UCSD-AML1 (cell line): ENCODE measurements around the gene COX4I1.
"Not testable (repeated sequence)": the region's sequence is repeated elsewhere in the genome, so short reads cannot be mapped to it uniquely, and the experiment has no call there.

ENCODE experiments used
- DNase-seq: peaks from one replicate; lab custom pipeline; 2025; ENCODE audit not compliant: unreplicated experiment; lab: John Stamatoyannopoulos, UW

Gene COX4I1

DNA sequence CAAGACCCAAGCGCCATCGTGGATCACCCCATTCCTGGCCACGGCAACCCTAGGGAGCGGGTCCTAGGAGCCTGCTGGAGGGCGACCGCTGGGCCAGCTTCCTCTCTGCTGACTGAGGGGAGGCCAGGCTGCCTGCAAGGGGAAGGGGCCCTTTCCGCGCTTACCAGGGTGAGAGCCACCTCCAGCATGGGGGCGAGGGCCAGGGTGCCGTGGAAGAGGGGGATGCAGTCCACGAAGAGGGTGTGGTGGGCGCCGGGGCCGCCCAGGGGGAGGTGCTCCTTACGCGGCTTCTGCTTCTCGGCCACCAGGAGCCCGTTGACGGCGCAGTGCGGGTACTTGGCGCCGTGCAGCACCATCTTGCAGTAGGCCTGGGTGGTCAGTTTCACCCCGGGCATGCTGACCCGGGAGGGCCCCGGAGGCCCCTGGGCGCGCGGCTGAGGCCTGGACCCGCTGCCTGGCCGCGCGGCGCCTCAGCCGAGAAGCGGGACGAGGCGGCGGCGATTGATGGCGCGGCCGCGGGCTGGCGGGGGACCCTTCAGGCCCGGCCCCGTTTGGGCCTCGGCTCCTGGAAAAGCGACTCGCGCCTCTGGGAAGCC is 496 bp upstream of the COX4I1 start:
- DNase-seq: peak; percentile 50

DNA sequence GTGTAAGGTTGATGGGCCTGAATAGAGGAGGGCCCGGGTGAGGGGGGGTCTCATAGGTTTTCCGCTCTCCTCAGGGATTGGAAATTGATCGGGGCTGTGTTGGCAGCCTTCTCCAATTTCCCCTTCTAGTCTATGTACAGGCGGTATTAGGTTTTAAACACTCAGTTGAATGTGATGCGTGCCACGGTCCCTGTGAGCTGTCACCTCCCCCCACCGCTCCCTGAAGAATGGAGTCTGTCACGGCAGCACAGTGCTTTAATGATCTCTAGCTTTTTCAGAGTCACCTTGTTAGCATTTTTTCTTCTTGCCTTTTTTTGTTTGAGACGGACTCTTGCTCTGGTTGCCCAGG is 800 bp downstream of the COX4I1 start:
- DNase-seq: no peak

DNA sequence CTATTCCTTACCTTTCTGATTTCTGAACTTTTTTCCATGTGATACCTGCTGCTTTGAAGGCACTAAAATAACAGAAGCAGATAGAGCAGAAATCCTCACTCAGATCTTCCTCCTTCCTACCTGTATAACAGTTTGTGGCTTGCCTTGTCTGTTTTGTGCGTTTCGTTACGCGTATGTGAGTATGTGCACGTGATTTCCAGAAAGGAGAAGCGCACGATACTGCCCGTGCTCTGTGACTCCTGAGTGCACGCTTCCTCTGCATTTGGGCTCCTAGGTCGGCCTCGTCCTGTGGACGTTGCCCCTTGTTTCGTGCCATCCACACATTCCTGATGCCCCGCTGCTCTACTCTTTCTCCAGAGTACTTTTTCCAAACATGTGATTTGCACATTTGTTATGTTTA is 4.1 kb downstream of the COX4I1 start:
- no peak for DNase-seq

DNA sequence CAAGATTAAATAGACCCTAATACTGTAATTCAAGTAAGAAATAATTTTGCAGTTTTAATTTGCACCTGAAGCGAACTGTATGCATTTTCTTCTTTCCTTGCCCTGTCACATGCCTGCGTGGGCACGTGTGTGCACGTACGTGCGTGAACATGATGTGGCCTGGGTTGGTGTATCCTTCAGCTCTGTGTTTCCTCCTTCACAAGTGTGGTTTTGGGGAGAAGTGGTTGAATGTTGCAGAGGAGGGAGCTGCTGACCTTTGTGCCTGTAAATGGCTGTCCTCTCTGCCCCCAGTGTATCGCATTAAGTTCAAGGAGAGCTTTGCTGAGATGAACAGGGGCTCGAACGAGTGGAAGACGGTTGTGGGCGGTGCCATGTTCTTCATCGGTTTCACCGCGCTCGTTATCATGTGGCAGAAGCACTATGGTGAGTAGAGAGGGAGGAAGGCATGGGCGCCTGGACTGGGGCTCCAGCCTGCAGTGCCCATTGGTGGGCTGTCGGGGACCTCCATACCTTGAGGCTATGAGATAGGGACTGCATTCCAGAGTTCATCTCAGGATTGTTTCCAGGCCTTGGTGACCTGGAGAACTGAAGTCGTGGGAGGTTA is 6.0 kb downstream of the COX4I1 start:
- DNase-seq: no peak

DNA sequence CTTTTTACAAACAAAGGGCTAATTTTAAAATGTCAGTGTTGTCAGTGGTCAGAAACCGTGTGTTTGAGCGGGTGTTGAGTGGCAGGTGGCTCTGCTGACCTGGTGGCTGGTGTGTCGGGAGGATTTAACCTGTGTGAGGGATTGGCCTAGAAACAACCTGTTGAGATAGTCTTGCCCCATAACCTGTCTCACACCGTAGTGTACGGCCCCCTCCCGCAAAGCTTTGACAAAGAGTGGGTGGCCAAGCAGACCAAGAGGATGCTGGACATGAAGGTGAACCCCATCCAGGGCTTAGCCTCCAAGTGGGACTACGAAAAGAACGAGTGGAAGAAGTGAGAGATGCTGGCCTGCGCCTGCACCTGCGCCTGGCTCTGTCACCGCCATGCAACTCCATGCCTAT is 7.0 kb downstream of the COX4I1 start:
- no peak for DNase-seq

DNA sequence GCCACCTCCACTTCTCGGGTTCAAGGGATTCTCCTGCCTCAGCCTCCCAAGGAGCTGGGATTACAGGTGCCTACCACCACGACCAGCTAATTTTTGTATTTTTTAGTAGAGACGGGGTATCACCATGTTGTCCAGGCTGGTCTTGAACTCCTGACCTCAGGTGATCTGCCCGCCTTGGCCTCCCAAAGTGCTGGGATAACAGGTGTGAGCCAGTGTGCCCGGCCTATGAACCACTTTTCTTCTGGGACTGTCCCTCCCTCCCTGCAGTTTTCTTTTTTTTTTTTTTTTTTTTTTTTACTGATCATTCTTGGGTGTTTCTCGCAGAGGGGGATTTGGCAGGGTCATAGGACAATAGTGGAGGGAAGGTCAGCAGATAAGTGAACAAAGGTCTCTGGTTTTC is 7.8 kb downstream of the COX4I1 start:
- DNase-seq: not testable (repeated sequence)

DNA sequence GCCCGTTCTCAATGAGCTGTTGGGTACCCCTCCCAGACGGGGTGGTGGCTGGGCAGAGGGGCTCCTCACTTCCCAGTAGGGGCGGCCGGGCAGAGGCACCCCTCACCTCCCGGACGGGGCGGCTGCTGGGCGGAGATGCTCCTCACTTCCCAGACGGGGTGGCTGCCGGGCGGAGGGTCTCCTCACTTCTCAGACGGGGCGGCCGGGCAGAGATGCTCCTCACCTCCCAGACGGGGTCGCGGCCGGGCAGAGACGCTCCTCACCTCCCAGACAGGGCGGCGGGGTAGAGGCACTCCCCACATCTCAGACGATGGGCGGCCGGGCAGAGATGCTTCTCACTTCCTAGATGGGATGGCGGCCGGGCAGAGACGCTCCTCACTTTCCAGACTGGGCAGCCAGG is 8.6 kb downstream of the COX4I1 start:
- not testable (repeated sequence) for DNase-seq

DNA sequence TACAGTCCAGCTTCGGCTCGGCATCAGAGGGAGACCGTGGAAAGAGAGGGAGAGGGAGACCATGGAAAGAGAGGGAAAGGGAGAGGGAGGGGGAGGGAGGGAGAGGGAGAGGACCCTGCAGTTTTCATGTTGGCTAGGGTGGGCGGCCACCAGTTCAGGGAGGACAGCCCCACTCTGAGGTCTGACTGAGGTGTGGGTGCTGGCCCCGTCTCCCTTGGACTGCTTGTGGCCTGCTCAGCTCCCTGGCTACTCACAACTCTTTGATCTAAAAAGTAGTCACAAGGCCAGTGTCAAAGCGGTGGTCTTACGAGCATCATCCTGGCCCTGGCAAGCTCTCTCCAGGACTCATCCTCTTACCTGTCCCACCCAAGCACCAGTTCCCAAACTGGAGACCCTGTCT is 9.4 kb downstream of the COX4I1 start:
- no peak for DNase-seq

DNA sequence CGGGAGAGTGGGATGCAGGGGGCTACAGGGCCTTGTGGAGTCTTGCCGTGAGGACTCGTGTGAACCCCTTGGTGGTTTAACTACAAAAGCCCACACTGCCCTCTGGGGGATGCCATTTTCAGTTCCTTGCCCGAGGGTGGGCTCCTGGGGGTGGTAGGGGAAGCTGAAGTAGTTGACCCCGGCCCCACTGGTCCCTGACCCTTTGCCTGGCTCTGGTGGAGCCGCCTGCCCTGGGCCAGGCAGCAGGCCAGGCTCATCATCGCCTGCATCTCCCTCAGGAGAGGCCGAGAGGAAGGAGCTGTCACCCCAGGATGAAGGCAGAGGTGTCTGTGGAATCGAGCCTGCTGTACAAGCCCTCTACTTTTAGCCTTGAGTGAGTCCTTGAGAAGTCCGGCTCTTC is 10.2 kb downstream of the COX4I1 start:
- DNase-seq: no peak

DNA sequence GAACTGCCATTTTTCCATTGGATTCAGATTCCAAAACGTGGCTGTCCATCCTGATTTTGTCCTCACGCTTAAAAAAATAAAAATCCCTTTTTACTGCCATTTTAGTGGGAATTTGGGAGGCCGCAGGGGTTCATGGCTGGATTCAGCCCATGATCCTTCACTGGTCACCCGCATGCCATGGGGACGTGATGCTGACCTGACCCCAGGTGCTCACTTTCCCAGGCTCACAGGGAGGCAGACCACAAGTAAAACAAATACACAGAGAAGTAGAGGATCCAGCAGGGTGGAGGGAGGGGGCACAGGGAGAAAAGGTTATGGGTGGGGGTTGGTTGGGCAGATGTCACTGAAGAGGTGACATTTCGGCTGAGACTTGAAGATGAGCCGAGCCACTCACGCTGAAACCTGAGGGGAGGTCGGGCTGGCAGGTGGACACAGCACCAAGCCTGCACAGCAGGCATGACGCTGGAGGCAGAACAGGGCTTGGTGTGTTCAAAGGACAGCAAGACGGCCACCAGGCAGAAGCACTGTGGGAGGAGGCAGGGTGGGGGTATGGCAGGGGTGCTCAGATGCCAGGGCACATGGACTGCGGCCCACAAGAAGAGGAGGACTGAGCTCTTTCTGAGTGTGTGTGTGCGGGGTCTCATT is 10.7 kb downstream of the COX4I1 start:
- DNase-seq: no peak

DNA sequence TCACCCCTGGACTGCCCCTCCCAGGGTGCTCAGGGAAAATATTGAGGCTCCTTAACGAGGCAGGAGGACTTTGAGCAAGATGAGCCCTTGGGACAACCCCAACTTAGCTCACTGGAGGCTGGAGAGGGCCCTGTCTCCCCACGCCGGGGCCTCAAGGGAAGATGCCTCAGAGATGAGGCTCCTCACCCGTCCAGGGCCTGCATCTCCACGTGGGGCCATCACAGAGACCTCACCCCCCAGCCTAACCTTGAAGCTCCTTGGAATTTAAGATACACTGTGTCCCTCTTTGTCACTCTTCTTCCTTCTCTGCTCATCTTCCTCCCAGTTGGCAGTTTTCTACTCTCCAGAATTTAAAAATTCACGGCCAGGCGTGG is 11.2 kb downstream of the COX4I1 start:
- DNase-seq: no peak

DNA sequence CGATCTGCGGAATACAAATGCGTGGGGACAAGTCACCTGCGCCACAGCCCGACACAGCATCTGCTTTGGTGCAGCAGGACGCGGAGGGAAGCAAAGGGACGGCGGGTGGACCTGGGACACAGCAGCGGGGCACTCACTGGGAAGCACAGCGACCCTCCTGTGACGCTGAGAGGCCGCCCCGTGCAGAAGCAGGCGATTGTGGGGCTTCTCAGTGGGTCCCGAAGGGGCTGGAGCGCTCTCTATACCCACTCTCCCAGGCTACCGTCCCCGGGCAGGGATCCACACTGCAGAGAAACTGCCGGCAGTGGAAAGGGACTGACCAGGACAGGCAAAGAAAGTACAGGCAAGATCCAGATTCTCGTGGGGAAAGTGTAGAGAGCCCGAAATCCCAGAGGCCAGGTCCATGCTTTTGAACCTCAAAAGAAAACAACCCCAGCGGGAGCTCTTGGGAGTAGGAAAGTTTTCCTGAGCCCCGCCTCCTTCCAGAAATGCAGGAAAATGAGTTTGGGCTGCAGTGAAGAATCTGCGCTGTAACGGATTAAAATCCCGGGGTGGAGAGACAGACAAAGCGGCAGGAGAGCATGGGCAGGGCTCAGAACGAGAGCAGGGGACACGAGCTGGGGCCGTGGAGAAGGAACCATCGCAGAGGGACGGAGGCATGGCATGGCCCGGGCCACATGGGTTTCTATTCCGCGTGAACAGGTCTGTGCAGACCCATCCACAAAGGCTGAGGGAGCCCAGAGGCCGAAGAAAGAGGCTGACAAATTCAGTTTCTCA is 12.7 kb downstream of the COX4I1 start:
- DNase-seq: no peak

DNA sequence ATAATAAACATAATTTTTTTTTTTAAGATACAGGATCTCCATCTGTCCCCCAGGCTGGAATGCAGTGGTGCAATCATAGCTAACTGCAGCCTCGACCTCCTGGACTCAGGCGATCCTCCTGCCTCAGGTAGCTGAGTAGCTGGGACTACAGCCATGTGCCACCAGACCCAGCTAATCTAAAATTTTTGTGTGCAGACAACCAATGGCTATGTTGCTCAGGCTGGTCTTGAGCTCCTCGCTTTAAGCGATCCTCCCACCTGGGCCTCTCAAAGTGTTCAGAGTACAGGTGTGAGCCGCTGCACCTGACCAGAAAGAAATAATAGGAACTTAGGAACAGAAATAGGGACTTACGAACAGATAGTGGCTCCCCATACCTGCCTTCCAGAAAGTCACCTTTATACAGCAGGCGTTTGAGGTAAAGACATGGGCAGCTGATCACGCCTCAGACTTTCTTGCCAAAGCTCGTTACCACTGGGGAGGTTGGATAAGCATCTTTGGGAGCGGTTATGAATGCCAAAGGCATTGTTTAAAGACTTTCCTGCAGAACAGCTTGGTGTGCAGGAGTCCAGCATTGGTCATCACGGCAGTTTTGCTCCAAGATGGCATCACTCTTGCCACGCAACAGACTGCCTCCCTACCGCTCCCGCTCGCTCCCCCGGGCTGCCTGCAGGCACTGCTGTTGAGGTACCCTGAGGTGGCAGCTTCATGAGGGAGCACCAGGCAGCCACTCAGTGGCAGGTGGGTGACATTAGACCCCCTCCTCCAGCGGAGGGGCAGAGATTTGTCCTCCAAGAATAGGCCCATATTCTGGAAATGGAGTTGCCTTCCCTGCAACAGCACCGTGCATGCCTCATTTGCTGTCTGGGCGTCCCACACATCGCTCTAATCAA is 13.6 kb downstream of the COX4I1 start:
- DNase-seq: no peak

DNA sequence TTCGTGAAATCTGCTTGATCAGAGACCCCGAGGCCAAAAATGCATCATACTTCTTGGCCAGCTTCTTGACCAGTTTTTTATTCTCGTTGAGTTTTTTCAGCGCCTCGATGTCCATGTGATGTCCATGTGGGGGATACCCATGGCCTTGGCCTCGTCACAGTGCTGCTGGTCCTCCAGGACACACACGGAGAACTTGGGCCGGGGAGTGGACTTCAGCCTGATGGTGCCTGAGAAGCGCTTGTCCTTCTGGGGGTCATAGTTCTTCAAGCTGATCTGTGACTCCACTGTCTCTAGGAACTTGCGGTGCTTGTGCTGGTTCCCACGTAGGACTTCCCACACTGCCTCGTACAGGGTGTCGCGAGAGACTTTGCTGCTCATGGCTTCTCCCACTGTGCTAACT is 16.7 kb downstream of the COX4I1 start:
- DNase-seq: no peak

DNA sequence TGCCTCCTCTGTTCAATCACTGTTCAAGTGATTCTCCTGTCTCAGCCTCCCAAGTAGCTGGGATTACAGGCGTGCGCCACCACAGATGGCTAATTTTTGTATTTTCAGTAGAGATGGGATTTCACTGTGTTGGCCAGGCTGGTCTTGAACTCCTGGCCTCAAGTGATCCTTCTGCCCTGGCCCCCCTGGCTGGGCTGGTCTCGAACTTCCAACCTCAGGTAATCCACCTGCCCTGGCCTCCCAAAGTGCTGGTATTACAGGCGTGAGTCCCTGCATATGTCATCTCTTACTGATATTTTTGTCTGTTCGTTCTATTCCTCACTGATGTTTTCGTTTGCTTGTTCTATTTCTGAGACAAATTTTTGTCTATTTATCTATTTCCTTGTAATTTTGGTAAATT is 17.7 kb downstream of the COX4I1 start:
- not testable (repeated sequence) for DNase-seq

DNA sequence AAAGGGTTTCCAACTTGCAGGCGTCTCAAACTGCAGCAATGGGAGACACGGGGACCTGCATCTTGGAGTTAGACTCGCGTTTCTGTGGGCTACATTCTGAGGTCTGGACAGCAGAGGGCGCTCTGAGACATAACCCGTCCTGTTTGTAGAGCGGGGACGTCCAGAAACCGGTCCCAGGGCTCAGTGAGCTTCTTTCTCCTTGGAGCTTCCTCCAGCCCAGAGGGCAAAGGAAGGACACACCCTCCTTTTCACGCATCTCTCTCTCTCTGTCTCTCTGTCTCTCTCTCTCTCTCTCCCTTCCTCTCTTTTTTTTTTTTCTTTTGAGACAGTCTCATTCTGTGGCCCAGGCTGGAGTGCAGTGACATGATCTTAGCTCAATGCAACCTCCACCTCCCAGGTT is 19.8 kb downstream of the COX4I1 start:
- DNase-seq: peak; percentile 80

DNA sequence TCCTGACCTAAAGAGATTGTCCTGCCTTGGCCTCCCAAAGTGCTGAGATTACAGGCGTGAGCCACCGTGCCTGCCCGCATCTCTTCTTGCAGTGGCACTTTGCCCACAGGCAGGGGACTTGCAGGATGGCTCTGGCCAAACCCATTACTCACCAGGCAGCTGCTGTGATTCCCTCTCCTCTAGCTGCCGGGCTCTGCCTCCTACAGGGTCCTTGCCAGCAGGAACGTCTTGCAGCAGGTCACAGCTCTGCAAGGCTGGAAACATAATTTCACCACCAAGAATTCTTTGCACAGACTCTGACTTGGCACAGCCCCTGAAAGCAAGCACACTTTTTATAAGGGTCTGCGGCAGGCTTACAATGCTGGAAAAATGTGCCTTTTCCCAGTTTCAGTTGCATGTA is 20.3 kb downstream of the COX4I1 start:
- no peak for DNase-seq

DNA sequence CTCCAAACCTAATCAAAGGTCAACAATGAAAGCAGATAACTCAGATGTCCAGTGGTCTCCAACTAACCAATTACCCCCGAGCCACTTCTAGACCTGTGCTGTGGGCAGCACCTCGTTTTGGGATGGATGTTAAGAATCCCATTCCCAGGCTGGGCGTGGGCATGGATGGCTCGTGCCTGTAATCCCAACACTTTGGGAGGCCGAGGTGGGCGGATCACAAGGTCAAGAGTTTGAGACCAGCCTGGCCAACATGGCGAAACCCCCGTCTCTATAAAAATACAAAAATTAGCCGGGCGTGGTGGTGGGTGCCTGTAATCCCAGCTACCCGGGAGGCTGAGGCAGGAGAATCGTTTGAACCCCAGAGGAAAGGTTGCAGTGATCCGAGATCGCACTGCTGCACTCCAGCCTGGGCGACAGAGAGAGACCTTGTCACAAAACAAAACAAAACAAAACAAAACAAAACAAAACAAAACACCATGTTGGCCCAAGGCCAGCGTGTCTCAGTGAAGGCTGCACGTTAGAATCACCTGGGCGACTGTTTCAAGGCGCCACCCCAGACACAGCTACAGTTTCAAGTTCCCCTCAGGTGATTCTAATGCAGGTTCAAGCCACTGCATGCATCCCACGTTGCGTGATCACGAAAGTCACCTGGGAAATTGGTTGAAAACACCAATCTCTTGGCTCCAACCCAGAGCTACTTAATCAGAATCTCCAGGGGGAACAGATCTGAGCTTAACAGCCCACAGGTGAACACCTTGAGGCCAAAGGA is 21.3 kb downstream of the COX4I1 start:
- DNase-seq: no peak

DNA sequence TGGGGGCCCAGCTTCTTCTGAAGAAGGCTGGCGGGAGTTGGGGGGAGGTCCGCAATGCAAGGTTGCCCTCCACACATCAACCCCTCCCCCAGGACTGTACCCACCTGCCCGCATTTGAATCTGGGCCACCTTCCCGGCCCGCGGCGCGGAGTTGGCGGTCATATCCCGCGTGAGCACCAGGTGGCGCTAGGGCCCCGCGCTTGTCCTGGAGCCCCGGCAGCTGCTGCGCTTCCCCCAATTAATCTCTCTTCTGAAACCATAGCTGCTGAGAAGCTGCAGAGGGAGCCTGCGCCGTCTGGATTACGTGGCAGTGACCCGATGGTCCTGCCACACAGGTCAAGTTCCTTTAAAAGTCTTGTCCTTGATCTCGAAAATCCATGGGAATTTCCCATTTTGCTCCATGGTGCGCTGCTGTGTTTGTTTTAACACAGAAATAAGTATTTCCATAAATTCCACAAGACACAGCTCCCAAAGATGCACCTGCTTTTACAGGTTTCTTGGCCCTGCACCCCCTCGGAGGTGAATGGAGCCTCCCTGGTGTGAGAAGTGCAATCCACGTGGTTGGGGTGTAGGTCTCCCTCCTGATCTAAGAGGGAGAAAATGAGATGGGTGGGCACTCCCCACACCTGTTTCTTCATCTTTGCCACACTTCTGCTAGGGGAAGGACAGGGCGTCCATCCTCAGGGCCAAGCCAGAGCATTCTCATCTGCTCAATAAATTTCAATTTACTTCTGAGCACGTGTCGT is 22.1 kb downstream of the COX4I1 start:
- DNase-seq: peak; percentile 78

DNA sequence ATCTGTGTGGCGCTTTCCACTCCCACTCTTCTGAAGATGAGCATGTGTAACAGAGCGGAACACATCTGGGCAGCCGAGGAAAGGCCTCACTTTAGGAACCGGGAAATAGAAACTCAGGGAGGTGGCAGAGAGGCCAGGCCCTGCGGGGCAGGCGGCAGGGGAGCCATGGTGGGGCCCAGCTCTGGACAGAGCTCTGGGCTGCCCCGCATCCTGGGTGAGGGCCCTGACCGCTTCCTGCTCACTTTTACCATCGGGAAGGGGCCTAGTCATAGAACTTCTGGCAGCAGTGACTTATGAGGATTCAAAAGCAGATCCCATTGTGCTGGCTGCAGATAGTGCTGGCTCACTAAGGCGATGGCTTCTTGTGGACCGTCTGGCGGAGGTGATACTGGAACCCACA is 22.6 kb downstream of the COX4I1 start:
- no peak for DNase-seq
